ENCODE measurements around the gene OSTF1. TPM values are rescaled to one million over a fixed set of nuclear protein-coding genes. Genes with fewer than 3 reads are reported as not detected.

OSTF1 gene
- total RNA-seq, 4 donors from 2014 or later: 21.6 to 44.6 (median 32.9) TPM

GRCh38 chr9:75139201-75139600 is 50.9 kb downstream of the OSTF1 start:
- H3K9me3 ChIP-seq: no peaks in the 10 kb centered on the region
- TF ChIP-seq CTCF (IDR thresholded peaks at IDR 0.05) (no peak), POLR2A (IDR thresholded peaks at IDR 0.05) (no peak)
- no peak for DNase-seq
- H3K27ac ChIP-seq: peak overlapping the region in 1 of 4 donors; percentile 6
- H3K4me1 ChIP-seq: peaks cover 0 to 3% (median 0%) of the 10 kb centered on the region in 4 donors
- peaks cover 0 to 70% (median 0%) of the 10 kb centered on the region in 3 donors for H3K36me3 ChIP-seq
- no peak overlapping the region for H3K4me3 ChIP-seq
- no peaks in the 10 kb centered on the region for H3K27me3 ChIP-seq

DNA sequence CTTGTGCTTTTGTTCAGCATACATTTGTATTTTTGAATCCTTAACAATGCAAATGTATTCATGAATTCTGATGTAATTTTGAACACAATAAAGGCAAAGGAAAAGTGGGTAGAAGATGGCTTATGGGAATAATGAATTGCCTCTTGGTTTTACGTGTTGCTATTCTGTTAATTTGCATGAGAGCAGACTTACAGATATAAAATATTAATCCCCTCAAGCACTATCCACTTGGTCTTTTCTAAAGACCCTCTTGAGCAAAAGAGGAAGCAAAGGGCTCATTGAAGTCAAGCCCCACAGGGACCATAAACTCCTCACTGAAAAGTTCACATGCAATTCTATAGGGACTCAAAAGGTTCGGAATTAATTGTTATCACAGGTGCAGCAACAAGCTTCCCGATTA is 51.9 kb downstream of the OSTF1 start:
- Histone ChIP-seq H3K27me3 (no peaks in the 10 kb centered on the region), H3K27ac (no peak overlapping the region), H3K4me1 (peaks cover 0 to 3% (median 0%) of the 10 kb centered on the region in 4 donors), H3K9me3 (no peaks in the 10 kb centered on the region), H3K36me3 (peaks cover 0 to 72% (median 0%) of the 10 kb centered on the region in 3 donors), H3K4me3 (no peak overlapping the region)
- DNase-seq: no peak
- TF ChIP-seq POLR2A (IDR thresholded peaks at IDR 0.05) (no peak), CTCF (IDR thresholded peaks at IDR 0.05) (no peak)

GRCh38 chr9:75142202-75142601 is 53.9 kb downstream of the OSTF1 start:
- H3K27me3 ChIP-seq: no peaks in the 10 kb centered on the region
- H3K36me3 ChIP-seq: peaks cover 0 to 69% (median 0%) of the 10 kb centered on the region in 3 donors
- H3K27ac ChIP-seq: peak overlapping the region in 1 of 4 donors; percentile 0

DNA sequence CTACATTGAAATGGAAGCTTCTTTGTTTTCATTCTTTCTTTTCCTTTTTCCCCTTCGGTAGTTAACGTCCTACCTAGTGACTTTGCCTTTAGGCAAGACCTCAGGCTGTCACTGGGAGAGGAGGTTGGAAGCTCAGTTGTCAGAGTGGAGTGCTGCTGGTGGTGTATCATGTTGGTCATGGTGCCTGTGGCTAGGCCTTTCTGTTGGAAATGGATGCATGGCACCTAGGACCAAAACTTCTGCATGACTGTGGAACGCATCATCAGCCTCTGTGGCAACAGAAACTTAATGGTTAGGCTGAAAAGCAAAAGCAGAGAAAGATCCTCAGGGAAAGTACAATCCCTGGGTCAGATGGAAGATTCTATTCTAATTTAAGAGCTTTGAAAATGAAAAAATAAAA is 57.9 kb downstream of the OSTF1 start:
- TF ChIP-seq POLR2A (IDR thresholded peaks at IDR 0.05): no peak
- no peak for TF ChIP-seq CTCF (IDR thresholded peaks at IDR 0.05)
- Histone ChIP-seq H3K9me3 (no peaks in the 10 kb centered on the region), H3K4me3 (no peak overlapping the region), H3K27ac (no peak overlapping the region), H3K4me1 (peaks cover 0 to 6% (median 2%) of the 10 kb centered on the region in 4 donors), H3K36me3 (peaks cover 0 to 52% (median 0%) of the 10 kb centered on the region in 3 donors), H3K27me3 (no peaks in the 10 kb centered on the region)
- no peak for DNase-seq

More at GRCh38 chr9:75142202-75142601, 53.9 kb downstream of the OSTF1 start:
- H3K9me3 ChIP-seq: no peaks in the 10 kb centered on the region
- DNase-seq: no peak
- TF ChIP-seq CTCF (IDR thresholded peaks at IDR 0.05): no peak
- TF ChIP-seq POLR2A (IDR thresholded peaks at IDR 0.05): no peak
- no peak overlapping the region for H3K4me3 ChIP-seq
- H3K4me1 ChIP-seq: peaks cover 0 to 3% (median 0%) of the 10 kb centered on the region in 4 donors

GRCh38 chr9:75147638-75148037 is 59.3 kb downstream of the OSTF1 start:
- H3K27ac ChIP-seq: peak overlapping the region in 2 of 4 donors; percentile 18 to 20
- no peaks in the 10 kb centered on the region for H3K9me3 ChIP-seq
- no peak for TF ChIP-seq POLR2A (IDR thresholded peaks at IDR 0.05)
- TF ChIP-seq CTCF (IDR thresholded peaks at IDR 0.05): no peak

More at GRCh38 chr9:75147638-75148037, 59.3 kb downstream of the OSTF1 start:
- Histone ChIP-seq H3K27me3 (no peaks in the 10 kb centered on the region), H3K4me1 (peaks cover 0 to 6% (median 0%) of the 10 kb centered on the region in 4 donors), H3K4me3 (no peak overlapping the region), H3K36me3 (peaks cover 0 to 43% (median 0%) of the 10 kb centered on the region in 3 donors)
- DNase-seq: no peak

Measured in Peyer's patch (tissue), 4 donors.